Prostate gland (tissue), 2 donors: ENCODE results near the gene ASB3. TPM values are rescaled to one million over a fixed set of nuclear protein-coding genes. Genes with fewer than 3 reads are reported as not detected.
"Not testable (repeated sequence)": the region's sequence is repeated elsewhere in the genome, so short reads cannot be mapped to it uniquely, and the experiment has no call there.

ENCODE experiments used
- DNase-seq: peaks from one replicate; pipeline ENCODE4 v3.0.0-alpha.2; 2019; ENCODE audit warnings: low spot score
- H3K27ac ChIP-seq, 2 donors: fragments of 200-600 bp; sonication (generic); 2 replicates each; pipeline ENCODE4 v1.5.1; 2017 to 2019
- H3K27me3 ChIP-seq: fragments of 200-600 bp; sonication (generic); replicated peaks from 2 replicates; pipeline ENCODE4 v1.5.1; 2019; ENCODE audit not compliant: insufficient read depth
- H3K36me3 ChIP-seq, 2 donors: fragments of 200-600 bp; sonication (generic); 1 replicate in 1 of 2; 2 replicates in 1 of 2; pipeline versions ENCODE4 v1.5.1 to v1.8.1; 2017 to 2019
- H3K4me1 ChIP-seq: fragments of 200-600 bp; sonication (generic); replicated peaks from 2 replicates; pipeline ENCODE4 v1.5.1; 2019
- H3K4me3 ChIP-seq, 2 donors: fragments of 200-600 bp; sonication (generic); 2 replicates each; pipeline ENCODE4 v1.5.1; 2017 to 2019
- H3K9me3 ChIP-seq: fragments of 200-600 bp; sonication (generic); 2 replicates; pipeline ENCODE4 v1.5.1; 2017
- POLR2A ChIP-seq: fragments of 450-650 bp; IDR thresholded peaks from one replicate; pipeline ENCODE4 v1.6.1; 2016; ENCODE audit warnings: antibody characterized with exemption, mild to moderate bottlenecking
- POLR2AphosphoS5 ChIP-seq: sonication (generic); formaldehyde crosslinking; IDR thresholded peaks from one replicate; pipeline ENCODE4 v1.6.1; 2017; ENCODE audit warnings: antibody characterized with exemption
- WGBS: methylation state at CpG from one replicate; pipeline ENCODE4 v1.1.5; 2018; 5-methylcytosine and 5-hydroxymethylcytosine counted together
- intact Hi-C: fragments of 100-400 bp; cut with DNase I; formaldehyde crosslinking; loops from one replicate; pipeline ENCODE4 v1.14.2; 2022
- total RNA-seq, 2 donors: library from RNA; depleted of rRNA; stranded (reverse); fragments of >200 nt; gene quantifications; one replicate each; pipeline ENCODE4 v1.1.0, GENCODE V29; 2016
- TF ChIP-seq, protein P1 (sequence below), 4 experiments: fragments of 200-600 bp in 2 of 4; fragments of 450-650 bp in 2 of 4; sonication (generic) in 2 of 4; IDR thresholded peaks; 1 replicate in 3 of 4; 2 replicates in 1 of 4; pipeline ENCODE4 v1.5.1; 2016 to 2019; ENCODE audit warnings: antibody characterized with exemption in 4 of 4, mild to moderate bottlenecking in 2 of 4, moderate library complexity in 2 of 4

ASB3 gene
- total RNA-seq, 2 donors from 2014 or later = 14.3 to 23.6 TPM

DNA sequence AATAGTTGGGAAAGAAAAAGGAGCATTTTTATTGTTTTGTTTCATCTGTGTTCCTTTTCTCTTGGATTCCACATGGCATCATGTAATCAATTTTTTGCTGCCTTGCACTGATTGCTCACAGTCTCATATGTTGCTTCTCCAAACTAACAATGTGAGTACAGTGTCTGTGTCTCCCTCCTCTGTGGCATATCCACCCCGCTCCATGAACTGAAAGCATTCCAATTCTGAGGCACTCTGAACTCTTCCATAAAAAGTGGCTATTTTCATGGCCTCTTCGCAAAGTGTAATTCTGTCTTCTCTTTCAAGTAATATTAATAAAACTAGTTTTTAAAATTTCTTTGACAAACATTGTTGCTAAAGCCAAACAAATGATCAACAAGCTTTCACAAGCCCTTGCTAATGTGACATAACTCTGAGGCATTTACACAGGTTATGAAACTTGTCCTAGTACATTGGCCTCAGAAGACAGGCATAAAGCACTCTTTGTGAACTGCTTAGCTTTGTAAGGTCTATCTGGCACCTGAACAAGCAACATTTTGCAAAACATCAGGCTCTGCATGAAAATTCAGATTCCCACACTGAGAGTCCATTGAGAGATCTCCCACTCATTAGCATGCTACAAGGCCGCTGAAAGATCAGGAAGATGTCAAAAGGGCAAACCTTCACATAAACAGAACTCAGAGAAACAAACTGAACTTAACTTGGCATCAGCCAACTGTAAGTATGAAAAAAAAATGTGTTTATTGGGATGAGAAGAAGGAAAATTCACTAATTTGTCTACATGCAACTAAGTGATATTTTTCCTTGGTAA lies 40.0 kb upstream of the ASB3 start:
- H3K27me3 ChIP-seq = no peaks in the 10 kb centered on the region
- H3K36me3 ChIP-seq = no peaks in the 10 kb centered on the region
- no peak overlapping the region for H3K4me3 ChIP-seq
- intact Hi-C loops = no loop called here
- H3K4me1 ChIP-seq = no peaks in the 10 kb centered on the region
- TF ChIP-seq POLR2A = no peak
- TF ChIP-seq, protein P1, sequence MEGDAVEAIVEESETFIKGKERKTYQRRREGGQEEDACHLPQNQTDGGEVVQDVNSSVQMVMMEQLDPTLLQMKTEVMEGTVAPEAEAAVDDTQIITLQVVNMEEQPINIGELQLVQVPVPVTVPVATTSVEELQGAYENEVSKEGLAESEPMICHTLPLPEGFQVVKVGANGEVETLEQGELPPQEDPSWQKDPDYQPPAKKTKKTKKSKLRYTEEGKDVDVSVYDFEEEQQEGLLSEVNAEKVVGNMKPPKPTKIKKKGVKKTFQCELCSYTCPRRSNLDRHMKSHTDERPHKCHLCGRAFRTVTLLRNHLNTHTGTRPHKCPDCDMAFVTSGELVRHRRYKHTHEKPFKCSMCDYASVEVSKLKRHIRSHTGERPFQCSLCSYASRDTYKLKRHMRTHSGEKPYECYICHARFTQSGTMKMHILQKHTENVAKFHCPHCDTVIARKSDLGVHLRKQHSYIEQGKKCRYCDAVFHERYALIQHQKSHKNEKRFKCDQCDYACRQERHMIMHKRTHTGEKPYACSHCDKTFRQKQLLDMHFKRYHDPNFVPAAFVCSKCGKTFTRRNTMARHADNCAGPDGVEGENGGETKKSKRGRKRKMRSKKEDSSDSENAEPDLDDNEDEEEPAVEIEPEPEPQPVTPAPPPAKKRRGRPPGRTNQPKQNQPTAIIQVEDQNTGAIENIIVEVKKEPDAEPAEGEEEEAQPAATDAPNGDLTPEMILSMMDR (IDR thresholded peaks at IDR 0.05) = no peak
- TF ChIP-seq POLR2AphosphoS5 = peak; percentile 79
- peak overlapping the region; percentile 1 to 15 for H3K27ac ChIP-seq
- H3K9me3 ChIP-seq = no peaks in the 10 kb centered on the region
- WGBS = 15% methylated on average over 3 of the region's 3 CpGs
- peak; percentile 22 for DNase-seq

DNA sequence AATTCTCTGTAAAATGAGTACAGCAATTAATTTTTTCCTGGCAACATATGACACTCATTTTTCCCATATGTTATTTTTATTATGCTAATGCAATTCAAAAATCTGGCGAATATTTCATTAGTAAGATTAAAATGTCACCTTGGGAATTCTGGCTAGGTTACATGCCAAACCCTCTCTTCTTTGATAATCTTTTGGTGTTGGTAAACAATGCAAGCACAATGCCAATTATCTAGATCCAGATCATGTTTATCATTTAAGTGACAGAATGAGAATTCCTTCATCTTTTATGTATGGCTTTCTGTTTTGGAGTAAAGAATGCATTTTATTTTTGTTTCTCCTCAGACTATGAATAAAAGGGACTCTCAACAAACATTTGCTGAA lies 39.3 kb upstream of the ASB3 start:
- no peak overlapping the region for H3K27ac ChIP-seq
- no peak for TF ChIP-seq POLR2AphosphoS5
- TF ChIP-seq POLR2A = no peak
- TF ChIP-seq, protein P1 (IDR thresholded peaks at IDR 0.05) = no peak
- no peaks in the 10 kb centered on the region for H3K4me1 ChIP-seq
- no peaks in the 10 kb centered on the region for H3K36me3 ChIP-seq
- no peaks in the 10 kb centered on the region for H3K27me3 ChIP-seq
- no peak for DNase-seq
- WGBS = 25% methylated on average over 1 of the region's 1 CpG
- H3K9me3 ChIP-seq = no peaks in the 10 kb centered on the region
- H3K4me3 ChIP-seq = no peak overlapping the region
- intact Hi-C loops = no loop called here

DNA sequence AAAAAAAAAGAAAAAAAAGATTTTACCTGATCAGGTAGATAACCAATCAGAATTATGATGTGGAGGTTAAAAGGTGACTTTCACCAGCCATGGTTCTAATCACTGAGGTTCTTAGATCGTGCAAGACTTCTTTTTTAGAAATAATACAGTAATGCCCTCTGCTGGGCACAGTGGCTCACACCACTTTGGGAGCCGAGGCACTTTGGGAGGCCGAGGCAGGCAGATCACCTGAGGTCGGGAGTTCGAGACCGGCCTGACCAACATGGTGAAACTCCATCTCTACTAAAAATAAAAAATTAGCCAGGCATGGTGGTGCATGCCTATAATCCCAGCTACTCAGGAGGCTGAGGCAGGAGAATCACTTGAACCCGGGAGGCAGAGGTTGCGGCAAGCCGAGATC lies 36.9 kb upstream of the ASB3 start:
- H3K4me3 ChIP-seq, DNase-seq, H3K27ac ChIP-seq, H3K9me3 ChIP-seq, H3K27me3 ChIP-seq, H3K36me3 ChIP-seq, intact Hi-C loops, H3K4me1 ChIP-seq: not testable (repeated sequence)
- 92% methylated on average over 9 of the region's 9 CpGs for WGBS

DNA sequence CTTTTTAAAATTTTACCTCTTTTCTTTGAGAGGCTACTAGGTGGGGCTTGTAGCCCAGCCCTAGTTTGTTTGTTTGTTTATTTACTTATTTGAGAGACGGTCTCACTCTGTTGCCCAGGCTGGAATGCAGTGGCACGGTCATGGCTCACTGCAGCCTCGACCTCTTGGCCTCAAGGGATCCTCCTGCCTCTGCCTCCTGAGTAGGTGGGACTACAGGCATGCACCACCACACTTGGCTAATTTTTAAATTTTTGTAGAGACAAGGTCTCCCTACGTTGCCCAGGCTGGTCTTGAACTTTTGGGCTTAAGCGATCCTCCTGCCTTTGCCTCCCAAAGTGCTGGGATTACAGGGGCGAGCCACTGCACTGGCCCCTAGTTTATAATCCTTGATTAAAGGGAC lies 35.1 kb upstream of the ASB3 start:
- Histone ChIP-seq H3K4me1 (no peaks in the 10 kb centered on the region), H3K27ac (no peak overlapping the region), H3K9me3 (no peaks in the 10 kb centered on the region), H3K36me3 (no peaks in the 10 kb centered on the region), H3K27me3 (no peaks in the 10 kb centered on the region), H3K4me3 (no peak overlapping the region)
- no peak for DNase-seq
- TF ChIP-seq, protein P1 (IDR thresholded peaks at IDR 0.05) = no peak
- TF ChIP-seq POLR2AphosphoS5 (no peak), POLR2A (no peak)
- WGBS = 87% methylated on average over 6 of the region's 6 CpGs
- intact Hi-C loops = no loop called here

DNA sequence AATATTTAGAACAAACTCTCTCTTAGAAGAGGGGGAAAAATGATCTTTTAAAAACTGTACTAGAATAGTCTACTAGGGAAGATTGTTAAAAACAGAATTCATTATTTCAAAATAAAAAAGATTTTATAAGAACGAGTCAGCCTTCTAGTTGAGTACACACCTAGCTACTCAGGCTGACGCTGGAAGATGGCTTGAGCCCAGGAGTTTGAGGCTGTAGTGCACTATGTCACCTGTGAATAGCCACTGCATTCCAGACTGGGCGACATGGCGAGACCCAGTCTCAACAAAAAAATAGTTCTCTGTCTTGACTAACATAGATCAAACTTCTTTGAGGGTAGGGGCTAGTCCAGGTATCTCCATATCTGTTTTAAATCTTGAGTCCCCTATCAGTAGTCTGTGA lies 34.0 kb upstream of the ASB3 start:
- Histone ChIP-seq H3K27me3 (no peaks in the 10 kb centered on the region), H3K4me1 (no peaks in the 10 kb centered on the region), H3K27ac (no peak overlapping the region), H3K36me3 (no peaks in the 10 kb centered on the region), H3K9me3 (no peaks in the 10 kb centered on the region), H3K4me3 (no peak overlapping the region)
- 75% methylated on average over 4 of the region's 4 CpGs for WGBS
- DNase-seq = no peak
- intact Hi-C loops = no loop called here
- TF ChIP-seq, protein P1 (IDR thresholded peaks at IDR 0.05) = no peak
- TF ChIP-seq POLR2AphosphoS5 (no peak), POLR2A (no peak)
